KOPT-K1 (cell line): ENCODE measurements around the gene ETV1.

Source experiments
- H3K27ac ChIP-seq: fragments of 200-600 bp; sonication (generic); 2 replicates; pipeline ENCODE4 v1.5.1; 2016; ENCODE audit warnings: antibody characterized with exemption, mild to moderate bottlenecking, low read depth, low read length; ENCODE audit not compliant: poor library complexity, severe bottlenecking
- H3K36me3 ChIP-seq: fragments of 200-600 bp; sonication (generic); 2 replicates; pipeline ENCODE4 v1.5.1; 2017; ENCODE audit warnings: antibody characterized with exemption, mild to moderate bottlenecking, low read length, moderate library complexity; ENCODE audit not compliant: insufficient read depth
- H3K9me3 ChIP-seq: fragments of 200-600 bp; sonication (generic); 2 replicates; pipeline ENCODE4 v1.5.1; 2017; ENCODE audit warnings: antibody characterized with exemption, low read length, mild to moderate bottlenecking; ENCODE audit not compliant: insufficient read depth, poor library complexity, severe bottlenecking

The ETV1 gene

GRCh38 chr7:13991791-13992595, 2.5 kb upstream of the ETV1 start:
- Histone ChIP-seq H3K9me3 (peaks cover 19% of the 10 kb centered on the region), H3K27ac (no peak overlapping the region), H3K36me3 (no peaks in the 10 kb centered on the region)

GRCh38 chr7:13990984-13991790, 1.7 kb upstream of the ETV1 start:
- Histone ChIP-seq H3K27ac (no peak overlapping the region), H3K9me3 (peaks cover 19% of the 10 kb centered on the region), H3K36me3 (no peaks in the 10 kb centered on the region)

- peaks cover 19% of the 10 kb centered on the region for H3K9me3 ChIP-seq
- no peak overlapping the region for H3K27ac ChIP-seq
These were observed 985 bp upstream of the ETV1 start for GRCh38 chr7:13990319-13990983.

GRCh38 chr7:13989949-13990305, 461 bp upstream of the ETV1 start:
- Histone ChIP-seq H3K36me3 (no peaks in the 10 kb centered on the region), H3K9me3 (peaks cover 19% of the 10 kb centered on the region), H3K27ac (no peak overlapping the region)

More at GRCh38 chr7:13990319-13990983, 985 bp upstream of the ETV1 start:
- no peaks in the 10 kb centered on the region for H3K36me3 ChIP-seq

- Histone ChIP-seq H3K9me3 (peaks cover 19% of the 10 kb centered on the region), H3K27ac (no peak overlapping the region), H3K36me3 (no peaks in the 10 kb centered on the region)
These were observed 738 bp downstream of the ETV1 start for GRCh38 chr7:13988731-13989125.

- H3K27ac ChIP-seq: no peak overlapping the region
- no peaks in the 10 kb centered on the region for H3K36me3 ChIP-seq
- H3K9me3 ChIP-seq: peaks cover 19% of the 10 kb centered on the region
These were observed 1.4 kb downstream of the ETV1 start for GRCh38 chr7:13988065-13988464.

GRCh38 chr7:13987395-13987794, 2.1 kb downstream of the ETV1 start:
- Histone ChIP-seq H3K9me3 (peaks cover 19% of the 10 kb centered on the region), H3K36me3 (no peaks in the 10 kb centered on the region), H3K27ac (no peak overlapping the region)

GRCh38 chr7:13986208-13986607, 3.3 kb downstream of the ETV1 start:
- Histone ChIP-seq H3K27ac (no peak overlapping the region), H3K9me3 (peaks cover 19% of the 10 kb centered on the region), H3K36me3 (no peaks in the 10 kb centered on the region)

- peaks cover 12% of the 10 kb centered on the region for H3K9me3 ChIP-seq
- H3K36me3 ChIP-seq: no peaks in the 10 kb centered on the region
- H3K27ac ChIP-seq: no peak overlapping the region
These were observed 4.4 kb downstream of the ETV1 start for GRCh38 chr7:13984831-13985685.

GRCh38 chr7:13984061-13984460, 5.4 kb downstream of the ETV1 start:
- no peaks in the 10 kb centered on the region for H3K36me3 ChIP-seq
- no peak overlapping the region for H3K27ac ChIP-seq
- H3K9me3 ChIP-seq: peaks cover 2% of the 10 kb centered on the region

- no peaks in the 10 kb centered on the region for H3K36me3 ChIP-seq
- no peaks in the 10 kb centered on the region for H3K9me3 ChIP-seq
- no peak overlapping the region for H3K27ac ChIP-seq
These were observed 6.4 kb downstream of the ETV1 start for GRCh38 chr7:13982940-13983677.

GRCh38 chr7:13981070-13981469, 8.4 kb downstream of the ETV1 start:
- Histone ChIP-seq H3K27ac (no peak overlapping the region), H3K36me3 (no peaks in the 10 kb centered on the region), H3K9me3 (no peaks in the 10 kb centered on the region)

- H3K36me3 ChIP-seq: no peaks in the 10 kb centered on the region
- no peak overlapping the region for H3K27ac ChIP-seq
- H3K9me3 ChIP-seq: no peaks in the 10 kb centered on the region
These were observed 9.0 kb downstream of the ETV1 start for GRCh38 chr7:13980474-13980873.
